GM18511 (cell line): Measurements from ENCODE around the gene CD300E.
"Not testable (repeated sequence)": the region's sequence is repeated elsewhere in the genome, so short reads cannot be mapped to it uniquely, and the experiment has no call there.

ENCODE experiments used
- ATAC-seq: cut with Tn5 transposase; IDR thresholded peaks from one replicate; pipeline ENCODE4 v1.9.1; 2021; ENCODE audit warnings: mild to moderate bottlenecking, moderate library complexity; ENCODE audit not compliant: unreplicated experiment

CD300E gene

DNA sequence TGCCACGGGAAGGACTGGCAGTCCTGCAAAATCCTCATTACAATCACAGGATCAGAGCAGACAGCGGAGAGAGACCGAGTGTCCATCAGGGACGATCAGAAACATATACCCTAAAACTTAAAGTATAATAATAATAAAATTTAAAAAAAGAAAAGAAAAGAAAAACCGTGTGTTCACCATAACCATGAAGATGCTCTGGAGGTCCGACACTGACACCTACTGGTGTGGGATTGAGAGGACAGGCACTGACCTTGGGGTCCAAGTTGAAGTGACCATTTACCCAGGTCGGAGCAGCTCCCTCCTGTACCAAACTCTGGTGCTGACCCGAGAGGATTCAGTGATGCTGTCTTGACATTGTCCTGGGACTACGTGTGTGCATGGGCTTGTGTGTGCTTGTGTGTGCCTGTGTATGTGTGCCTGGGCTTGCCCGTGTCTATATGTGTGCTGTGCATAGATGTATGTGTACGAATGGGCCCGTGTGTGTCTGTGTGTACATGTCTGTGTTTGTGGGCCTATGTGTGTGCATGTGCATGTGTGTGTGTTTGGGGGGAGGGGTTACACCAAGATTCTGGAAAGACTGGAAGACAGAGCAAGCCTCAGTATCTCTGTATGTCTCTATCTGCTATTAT lies 21.5 kb downstream of the CD300E start:
- no peak for ATAC-seq

DNA sequence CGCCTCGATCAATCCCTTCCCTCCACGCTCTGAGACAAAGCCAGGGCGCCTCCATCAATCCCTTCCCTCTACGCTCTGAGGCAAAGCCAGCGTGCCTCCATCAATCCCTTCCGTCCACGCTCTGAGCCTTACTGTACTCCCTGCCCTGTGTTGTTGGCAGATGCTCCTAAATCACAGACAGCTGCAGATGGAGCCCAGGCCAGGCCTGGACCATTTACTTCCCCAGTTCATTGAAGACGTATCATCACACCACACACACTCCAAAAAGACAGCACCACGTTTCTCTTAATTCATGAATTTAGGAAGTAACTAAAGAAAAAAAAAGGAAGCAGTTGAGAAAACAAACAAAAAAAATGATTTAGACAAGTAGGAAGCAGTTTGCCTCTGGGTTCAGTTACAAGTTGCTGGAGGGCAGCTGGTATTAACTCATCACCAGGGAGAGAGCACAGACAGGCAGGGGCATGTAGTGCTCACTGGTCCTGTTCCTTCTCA lies 24.0 kb downstream of the CD300E start:
- no peak for ATAC-seq

DNA sequence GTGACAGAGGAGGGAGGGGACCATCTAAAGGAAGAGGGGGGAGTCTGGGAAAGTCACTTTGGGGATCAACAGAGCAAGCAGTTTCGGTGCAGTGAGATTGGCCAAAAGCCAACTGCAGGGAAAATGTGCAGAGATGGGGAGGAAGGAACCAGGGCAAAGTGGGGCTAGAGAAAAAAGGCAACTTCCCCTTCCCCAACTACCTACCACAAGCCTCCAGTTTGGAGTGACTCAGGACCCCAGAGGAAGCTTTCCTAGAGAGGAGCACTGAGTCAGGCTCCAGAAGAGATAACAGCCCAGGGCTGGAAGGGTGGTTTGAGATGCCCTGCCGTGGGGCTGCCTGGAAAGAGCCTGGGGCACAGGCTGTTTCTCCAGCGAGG lies 24.5 kb downstream of the CD300E start:
- no peak for ATAC-seq

DNA sequence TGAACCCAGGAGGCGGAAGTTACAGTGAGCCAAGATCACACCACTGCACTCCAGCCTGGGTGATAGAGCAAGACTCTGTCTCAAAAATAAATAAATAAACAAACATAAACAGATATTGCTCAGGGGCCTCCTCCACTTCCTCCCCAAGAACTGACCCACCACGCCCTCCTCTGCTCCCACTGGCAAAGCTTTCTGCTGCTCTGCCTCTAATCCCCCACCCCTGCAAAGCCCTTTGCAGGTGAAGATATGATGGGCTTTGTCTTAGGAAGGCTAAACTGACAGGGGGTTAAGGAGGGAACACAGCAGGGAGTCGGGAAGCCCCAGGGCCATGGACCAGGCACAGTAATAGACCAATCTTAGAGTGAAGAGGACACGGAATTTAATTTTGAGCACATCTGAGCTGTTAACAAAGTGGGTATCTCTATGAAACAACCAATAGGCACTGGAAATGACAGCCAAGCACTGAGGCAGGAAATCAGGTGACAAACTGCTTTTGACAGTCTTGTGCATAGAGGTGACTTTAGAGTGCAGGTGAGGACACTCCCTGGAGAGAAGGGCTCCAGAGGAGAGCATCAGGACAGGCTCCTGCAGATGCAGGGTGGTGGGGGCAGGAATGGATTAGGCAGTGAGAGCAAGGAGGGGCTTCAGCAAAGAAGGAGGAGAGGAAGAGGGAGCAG lies 25.1 kb downstream of the CD300E start:
- ATAC-seq: no peak

DNA sequence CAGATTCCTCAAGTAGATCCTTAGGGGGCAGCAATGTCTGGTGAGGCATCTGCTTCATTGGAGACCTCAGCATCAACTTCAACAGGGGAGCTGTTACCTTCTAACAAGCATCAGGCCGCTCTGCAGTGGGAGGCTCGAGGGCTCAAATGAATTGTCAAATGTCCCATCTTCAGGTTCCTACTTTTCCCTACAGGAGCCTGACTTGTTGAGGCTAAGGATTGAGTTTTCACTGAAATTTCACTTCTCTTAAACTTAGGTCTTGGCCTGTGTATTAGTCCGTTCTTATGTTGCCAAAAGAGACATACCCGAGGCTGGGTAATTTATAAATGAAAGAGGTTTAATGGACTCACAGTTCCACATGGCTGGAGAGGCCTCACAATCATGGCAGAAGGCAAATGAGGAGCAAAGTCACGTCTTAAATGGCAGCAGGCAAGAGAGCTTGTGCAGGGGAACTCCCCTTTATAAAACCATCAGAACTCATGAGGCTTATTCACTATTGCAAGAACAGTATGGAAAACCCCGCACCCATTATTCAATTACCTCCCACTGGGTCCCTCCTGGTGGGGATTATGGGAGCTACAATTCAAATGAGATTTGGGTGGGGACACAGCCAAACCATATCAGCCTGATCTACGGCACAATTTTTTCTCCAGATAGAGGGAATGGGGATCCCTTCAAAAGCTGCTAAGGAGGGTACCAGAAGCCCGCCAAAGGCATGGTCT lies 26.3 kb downstream of the CD300E start:
- no peak for ATAC-seq

DNA sequence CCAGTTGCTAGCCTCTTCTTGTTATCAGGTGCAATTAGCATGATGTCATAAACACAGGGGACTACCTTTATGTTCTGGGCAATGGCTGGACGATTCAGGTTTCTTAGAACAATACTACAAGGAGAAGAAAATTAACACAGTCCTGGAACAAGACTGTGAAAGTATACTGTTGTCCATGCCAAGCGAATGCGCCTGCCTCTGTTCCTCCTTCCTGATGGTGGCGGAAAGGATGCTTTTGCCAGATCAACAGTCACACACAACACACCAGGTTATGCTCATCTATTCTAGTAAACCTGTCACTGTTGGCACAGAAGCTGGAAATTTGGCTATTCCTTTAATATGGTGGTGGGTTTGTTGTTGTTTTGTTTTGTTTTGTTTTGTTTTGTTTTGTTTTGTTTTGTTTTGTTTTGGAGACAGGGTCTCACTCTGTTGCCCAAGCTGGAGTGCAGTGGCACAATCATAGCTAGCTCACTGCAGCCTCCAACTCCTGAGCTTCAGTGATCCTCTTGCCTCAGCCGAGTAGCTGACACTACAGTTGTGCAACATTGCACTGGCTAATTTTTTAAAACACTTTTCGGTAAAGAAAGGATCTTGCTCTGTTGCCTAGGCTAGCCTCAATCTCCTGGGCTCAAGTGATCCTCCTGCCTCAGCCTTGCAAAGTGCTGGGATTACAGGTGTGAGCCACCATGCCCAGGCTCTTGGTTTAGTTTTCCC lies 28.3 kb downstream of the CD300E start:
- ATAC-seq: no peak

DNA sequence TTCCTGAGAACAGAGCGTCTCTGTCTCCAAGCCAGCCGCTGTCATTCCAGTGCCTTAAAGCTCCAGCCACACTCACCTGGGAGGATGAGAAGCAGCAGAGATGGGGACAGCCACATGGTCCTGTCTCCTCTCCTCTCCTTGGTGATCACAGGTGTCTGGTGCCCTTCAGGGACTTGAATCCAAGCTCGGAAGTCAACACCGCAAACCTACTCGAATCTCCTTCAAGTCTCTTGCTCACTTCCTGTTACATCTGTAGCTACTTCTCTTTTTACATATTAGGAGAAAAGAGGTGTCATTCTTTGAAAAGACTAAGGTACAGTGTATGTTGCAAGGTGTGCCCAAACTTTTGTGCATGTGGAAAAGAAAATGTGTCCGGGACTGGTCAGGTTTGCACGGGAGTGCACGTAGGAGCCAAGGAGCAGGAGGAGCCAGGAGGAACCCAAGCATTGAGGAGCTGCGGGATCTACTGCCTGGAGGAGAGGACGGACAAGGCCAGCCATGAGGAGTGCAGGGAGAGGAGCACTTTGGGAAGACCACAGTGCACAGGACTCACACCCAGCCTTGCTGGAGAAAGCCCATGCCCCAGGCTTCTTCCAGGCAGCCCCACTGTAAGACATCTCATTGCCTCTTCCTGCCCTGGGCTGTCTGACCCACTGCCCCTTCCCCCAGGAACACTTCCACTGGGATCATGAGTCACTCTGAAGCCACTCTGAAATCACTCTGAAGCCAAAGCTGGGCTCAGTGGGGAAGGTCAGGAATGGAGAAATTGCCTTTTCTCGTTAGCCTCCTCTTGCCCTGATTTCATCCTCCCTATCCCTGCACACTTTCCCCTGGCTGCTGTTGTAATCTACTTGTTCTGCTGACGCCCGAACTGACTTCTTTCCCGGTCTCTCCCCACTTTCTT lies 31.2 kb downstream of the CD300E start, which contains the start of gene CD300LD:
Gene CD300LD, minus strand, starts transcription at position 197 of the 904 bp plus-strand sequence. Its CDS starts 81 bp downstream, at position 116.
- ATAC-seq: no peak

DNA sequence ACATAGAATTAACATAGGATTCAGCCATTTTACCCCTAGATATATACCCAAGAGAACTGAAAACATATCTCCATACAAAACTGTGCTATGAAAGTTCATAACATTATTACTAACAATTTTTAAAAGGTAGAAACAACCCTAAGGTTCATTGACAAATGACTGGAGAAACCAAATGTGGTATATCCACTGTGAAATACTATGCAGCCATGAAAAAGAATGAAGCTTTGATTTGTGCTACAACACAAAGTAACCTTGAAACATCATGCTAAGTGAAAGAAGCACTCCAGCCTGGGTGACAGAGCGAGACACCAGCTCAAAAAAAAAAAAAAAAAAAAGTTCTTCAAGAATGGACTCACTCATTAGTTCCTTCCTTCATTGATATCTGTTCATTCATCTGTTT lies 32.0 kb downstream of the CD300E start:
- no peak for ATAC-seq

DNA sequence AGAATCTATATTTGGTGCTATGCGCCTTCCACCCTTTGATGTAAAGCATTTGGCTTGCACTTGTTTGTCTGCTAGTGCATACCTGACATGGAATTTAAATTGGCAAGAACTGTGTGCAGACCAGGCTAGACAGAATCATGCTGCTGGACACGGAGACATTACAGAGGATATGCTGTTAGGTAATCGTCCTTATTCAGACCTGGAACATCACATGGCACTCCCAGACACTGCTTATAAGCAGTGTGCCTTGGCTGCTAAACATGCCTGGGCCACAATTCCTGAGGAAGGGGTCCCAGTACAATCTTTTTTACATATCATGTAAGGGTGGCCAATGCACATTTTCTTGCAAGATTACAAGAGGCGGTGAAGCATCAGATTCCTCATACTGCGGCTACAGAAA lies 37.8 kb downstream of the CD300E start:
- no peak for ATAC-seq

DNA sequence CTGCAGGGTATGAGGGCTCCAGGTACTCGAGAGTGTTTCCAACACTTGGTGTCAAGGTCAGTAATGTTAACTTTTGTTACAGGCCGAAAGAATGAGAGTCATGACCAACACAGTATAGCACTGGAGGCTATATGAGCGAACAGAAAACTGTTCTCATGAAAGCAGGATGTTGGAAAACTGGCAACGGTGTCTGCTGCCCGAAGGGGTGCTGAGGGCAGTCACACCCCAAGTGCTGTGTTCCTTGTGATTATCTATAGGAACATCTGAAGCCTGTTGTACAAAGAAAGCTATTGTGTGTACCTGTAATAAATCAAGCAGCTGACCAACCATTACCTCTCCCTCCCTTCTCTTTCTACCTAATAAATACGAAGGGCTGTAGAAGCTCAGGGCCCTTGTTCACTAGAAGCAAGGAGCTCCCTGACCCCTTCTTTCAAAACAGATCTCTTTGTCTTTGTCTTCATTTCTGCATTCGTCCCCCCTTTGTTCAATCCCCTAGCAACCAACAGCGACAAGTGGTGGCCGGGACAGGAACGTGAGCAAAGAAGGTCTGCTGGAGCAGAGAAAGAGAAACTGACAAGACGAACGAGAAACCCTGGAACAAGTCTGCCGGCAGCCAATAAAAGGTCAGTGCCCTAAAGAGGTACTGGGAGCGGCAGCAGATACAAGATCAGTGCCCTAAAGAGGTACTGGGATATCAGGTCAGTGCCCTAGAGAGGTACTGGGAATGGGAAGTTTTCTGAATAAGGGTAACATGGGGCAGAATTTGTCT lies 39.1 kb downstream of the CD300E start:
- ATAC-seq: no peak

DNA sequence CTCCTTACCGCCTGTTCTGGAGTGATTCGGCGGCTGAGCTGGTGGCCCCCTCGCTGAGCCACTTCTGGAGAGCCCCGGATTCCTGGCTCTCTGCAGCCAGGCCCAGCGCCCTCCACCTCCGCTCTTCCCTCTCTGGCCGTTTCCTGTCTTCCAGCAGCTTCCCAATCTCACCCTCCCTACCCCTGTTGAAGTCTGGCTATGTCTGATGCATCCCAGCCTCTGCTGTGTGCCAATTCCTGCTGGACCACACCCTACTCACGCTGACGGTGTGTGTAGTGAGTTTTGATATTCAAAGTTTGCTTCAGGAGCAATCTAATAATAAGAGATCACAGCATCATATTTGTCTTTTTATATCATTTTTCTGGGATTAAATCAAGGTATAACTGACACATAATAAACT lies 40.9 kb downstream of the CD300E start:
- ATAC-seq: no peak

DNA sequence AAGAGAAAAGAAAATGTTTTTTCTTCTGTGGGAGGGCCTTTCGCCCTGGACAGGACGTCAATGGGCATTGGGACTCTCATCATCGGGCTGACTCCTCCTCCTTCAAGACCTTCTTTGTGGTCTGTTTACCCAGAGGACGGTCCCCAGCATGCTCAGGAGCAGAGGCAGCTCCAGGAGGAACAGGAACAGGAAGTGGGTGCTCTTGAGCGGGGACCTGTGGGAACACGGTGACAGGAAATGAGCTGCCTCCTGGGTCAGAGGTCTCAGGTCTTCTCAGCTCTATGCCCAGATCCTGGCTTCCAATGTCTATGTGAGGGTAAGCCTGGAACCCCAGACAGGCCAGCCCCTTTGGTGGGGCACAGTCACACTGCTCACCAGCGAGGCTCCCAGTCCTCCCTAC lies 43.6 kb downstream of the CD300E start:
- no peak for ATAC-seq

DNA sequence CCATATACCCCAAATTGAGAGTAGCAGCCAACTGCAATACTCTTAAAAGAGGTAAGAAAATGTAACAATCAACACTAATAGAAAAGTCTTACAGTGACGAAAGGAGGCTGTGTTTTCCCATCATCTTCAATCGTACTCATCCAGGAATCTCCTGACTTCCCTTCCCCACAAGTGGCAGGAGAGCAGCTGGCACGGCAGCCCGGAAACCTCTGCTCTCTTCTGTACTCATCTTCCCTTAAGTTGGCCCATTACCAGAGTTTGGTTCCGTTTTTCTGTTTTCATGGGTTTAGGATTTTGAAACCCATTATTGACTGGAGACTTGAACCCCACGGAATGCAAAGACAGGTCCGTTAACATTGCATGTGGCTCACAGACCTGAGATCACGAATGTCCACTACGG lies 44.6 kb downstream of the CD300E start:
- ATAC-seq: no peak

DNA sequence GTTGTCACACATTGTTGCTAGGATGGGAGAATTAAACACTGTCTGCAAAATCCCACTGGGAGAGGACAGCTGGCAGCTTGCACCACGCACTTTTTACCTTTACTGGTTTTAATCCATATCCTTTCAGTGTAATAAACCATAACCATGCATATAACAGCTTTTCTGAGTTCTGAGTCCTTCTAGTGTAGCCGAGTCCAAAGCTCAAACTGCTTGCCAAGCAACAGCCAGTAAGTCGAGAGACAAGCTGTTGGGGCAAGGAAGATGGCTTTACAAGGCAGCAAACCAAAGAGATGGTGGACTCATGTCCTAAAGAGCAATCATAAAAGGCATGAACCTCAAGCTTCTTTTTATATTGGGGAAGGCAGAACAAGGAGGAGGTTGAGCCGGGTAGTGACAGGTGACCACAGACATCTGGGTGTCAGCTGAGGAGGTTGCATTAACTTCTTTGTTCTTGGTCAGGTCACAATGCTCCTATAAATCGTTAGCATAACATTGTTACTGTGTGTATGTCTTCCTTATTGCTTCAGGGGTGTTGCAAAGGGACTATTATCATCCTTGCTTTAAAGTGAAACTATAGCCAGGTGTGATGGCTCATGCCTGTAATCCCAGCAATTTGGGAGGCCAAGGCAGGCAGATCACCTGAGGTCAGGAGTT lies 48.9 kb downstream of the CD300E start:
- no peak for ATAC-seq

DNA sequence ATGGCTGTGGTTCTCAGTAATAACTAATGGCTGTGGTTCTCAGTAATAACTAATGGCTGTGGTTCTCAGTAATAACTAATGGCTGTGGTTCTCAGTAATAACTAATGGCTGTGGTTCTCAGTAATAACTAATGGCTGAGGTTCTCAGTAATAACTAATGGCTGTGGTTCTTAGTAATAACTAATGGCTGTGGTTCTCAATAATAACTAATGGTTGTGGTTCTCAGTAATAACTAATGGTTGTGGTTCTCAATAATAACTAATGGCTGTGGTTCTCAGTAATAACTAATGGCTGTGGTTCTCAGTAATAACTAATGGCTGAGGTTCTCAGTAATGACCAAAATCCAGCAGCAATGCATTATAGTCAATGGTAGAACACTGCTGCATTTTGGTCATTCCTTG lies 49.9 kb downstream of the CD300E start:
- ATAC-seq: not testable (repeated sequence)

DNA sequence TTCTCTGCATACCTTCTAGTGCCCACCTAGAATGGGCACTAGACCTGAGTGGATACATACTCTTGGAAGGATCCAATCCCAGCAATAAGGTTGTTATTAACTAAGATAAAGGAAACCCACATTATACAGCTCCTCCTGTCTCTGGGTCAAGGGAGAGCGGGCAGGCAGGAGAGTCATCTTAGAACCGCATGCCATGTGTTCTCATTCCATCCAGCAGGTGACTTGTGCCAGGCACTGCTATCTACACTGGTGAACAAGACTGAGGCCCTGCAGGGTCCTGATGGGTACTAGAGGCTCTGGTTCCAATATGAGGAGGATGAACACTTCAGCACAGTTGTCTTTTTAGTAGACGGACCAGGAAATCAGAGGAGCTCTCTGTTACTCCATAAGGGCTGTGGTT lies 50.4 kb downstream of the CD300E start:
- ATAC-seq: no peak

DNA sequence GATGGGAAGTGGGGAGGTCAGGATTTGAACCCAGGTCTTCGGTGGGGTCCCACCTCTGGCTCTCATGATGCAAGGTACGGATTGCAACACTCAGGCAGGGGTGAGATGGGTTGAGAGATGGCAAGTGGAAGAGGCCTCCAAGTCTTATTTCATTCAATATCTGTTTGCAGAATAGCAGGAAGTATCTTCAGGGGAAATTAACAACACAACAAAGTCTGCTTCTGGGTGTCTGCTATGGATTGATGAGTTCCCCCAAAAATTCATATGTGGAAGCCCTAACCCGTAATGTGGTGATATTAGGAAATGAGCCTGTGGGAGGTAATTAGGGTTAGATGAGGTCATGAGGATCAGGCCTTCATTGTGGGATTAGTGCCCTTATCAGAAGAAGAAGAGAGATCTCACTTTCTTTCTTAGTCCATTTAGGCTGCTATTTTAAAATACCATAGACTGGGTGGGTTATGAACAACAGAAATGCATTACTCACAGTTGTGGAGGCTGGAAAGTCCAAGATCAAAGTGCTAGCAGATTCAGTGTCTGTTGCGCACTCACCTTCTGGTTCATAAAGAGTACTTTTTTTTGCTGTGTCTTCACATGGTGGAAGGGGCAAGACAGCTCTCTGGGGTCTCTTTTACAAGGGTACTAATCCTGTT lies 51.8 kb downstream of the CD300E start:
- no peak for ATAC-seq
